Measurements from ENCODE around the gene DSC2. TPM values are rescaled to one million over a fixed set of nuclear protein-coding genes. Genes with fewer than 3 reads are reported as not detected.

Gene DSC2
- total and polyA plus RNA-seq, 2 donors from 2014 or later, result 4.1 to 19.8 TPM

- H3K4me3 ChIP-seq (ENCODE audit: low read length in 3 of 3), result no peak overlapping the region
- H3K27me3 ChIP-seq (ENCODE audit: control insufficient read depth, insufficient read depth, low read length), result no peaks in the 10 kb centered on the region
- H3K4me1 ChIP-seq (ENCODE audit: control insufficient read depth in 2 of 3, insufficient read depth in 2 of 3, low read depth in 1 of 3, low read length in 3 of 3), result no peaks in the 10 kb centered on the region
- no peak overlapping the region for H3K9ac ChIP-seq (ENCODE audit: low read length in 3 of 3)
- intact Hi-C loops (cut with DNase I), result no loop called here
- H3K27ac ChIP-seq (ENCODE audit: low read depth in 2 of 2, low read length in 2 of 2), result no peak overlapping the region
- no peaks in the 10 kb centered on the region for H3K9me3 ChIP-seq (ENCODE audit: control insufficient read depth in 2 of 3, insufficient read depth in 1 of 3, low read length in 3 of 3)
- no peak for TF ChIP-seq CTCF (IDR thresholded peaks at IDR 0.05; ENCODE audit: borderline replicate concordance, extremely low read depth, insufficient read depth)
- no peaks in the 10 kb centered on the region for H3K36me3 ChIP-seq (ENCODE audit: control insufficient read depth in 2 of 3, insufficient read depth in 3 of 3, low read length in 3 of 3)
- FAIRE-seq (no peak), DNase-seq (no peak)
These were observed 44.6 kb upstream of the DSC2 start for GRCh38 chr18:31146809-31147208.

- FAIRE-seq (no peak), DNase-seq (no peak)
- H3K27ac ChIP-seq (ENCODE audit: low read depth in 2 of 2, low read length in 2 of 2), result no peak overlapping the region
- no peak overlapping the region for H3K9ac ChIP-seq (ENCODE audit: low read length in 3 of 3)
- TF ChIP-seq CTCF (IDR thresholded peaks at IDR 0.05; ENCODE audit: borderline replicate concordance, extremely low read depth, insufficient read depth), result no peak
- intact Hi-C loops (cut with DNase I), result no loop called here
- no peaks in the 10 kb centered on the region for H3K36me3 ChIP-seq (ENCODE audit: control insufficient read depth in 2 of 3, insufficient read depth in 3 of 3, low read length in 3 of 3)
- H3K4me1 ChIP-seq (ENCODE audit: control insufficient read depth in 2 of 3, insufficient read depth in 2 of 3, low read depth in 1 of 3, low read length in 3 of 3), result no peaks in the 10 kb centered on the region
- H3K27me3 ChIP-seq (ENCODE audit: control insufficient read depth, insufficient read depth, low read length), result no peaks in the 10 kb centered on the region
- H3K4me3 ChIP-seq (ENCODE audit: low read length in 3 of 3), result no peak overlapping the region
- no peaks in the 10 kb centered on the region for H3K9me3 ChIP-seq (ENCODE audit: control insufficient read depth in 2 of 3, insufficient read depth in 1 of 3, low read length in 3 of 3)
These were observed 40.8 kb upstream of the DSC2 start for GRCh38 chr18:31143025-31143424.

GRCh38 chr18:31138709-31139108 lies 36.5 kb upstream of the DSC2 start:
- Histone ChIP-seq H3K4me3 (ENCODE audit: low read length in 3 of 3) (no peak overlapping the region), H3K4me1 (ENCODE audit: control insufficient read depth in 2 of 3, insufficient read depth in 2 of 3, low read depth in 1 of 3, low read length in 3 of 3) (no peaks in the 10 kb centered on the region), H3K27me3 (ENCODE audit: control insufficient read depth, insufficient read depth, low read length) (no peaks in the 10 kb centered on the region), H3K36me3 (ENCODE audit: control insufficient read depth in 2 of 3, insufficient read depth in 3 of 3, low read length in 3 of 3) (no peaks in the 10 kb centered on the region), H3K27ac (ENCODE audit: low read depth in 2 of 2, low read length in 2 of 2) (no peak overlapping the region), H3K9ac (ENCODE audit: low read length in 3 of 3) (no peak overlapping the region), H3K9me3 (ENCODE audit: control insufficient read depth in 2 of 3, insufficient read depth in 1 of 3, low read length in 3 of 3) (no peaks in the 10 kb centered on the region)
- TF ChIP-seq CTCF (IDR thresholded peaks at IDR 0.05; ENCODE audit: borderline replicate concordance, extremely low read depth, insufficient read depth), result no peak
- DNase-seq (no peak), FAIRE-seq (peak; percentile 87)
- intact Hi-C loops (cut with DNase I), result no loop called here

GRCh38 chr18:31134988-31135529 lies 32.8 kb upstream of the DSC2 start:
- intact Hi-C loops (cut with DNase I), result no loop called here
- Histone ChIP-seq H3K27ac (ENCODE audit: low read depth in 2 of 2, low read length in 2 of 2) (no peak overlapping the region), H3K36me3 (ENCODE audit: control insufficient read depth in 2 of 3, insufficient read depth in 3 of 3, low read length in 3 of 3) (no peaks in the 10 kb centered on the region), H3K9me3 (ENCODE audit: control insufficient read depth in 2 of 3, insufficient read depth in 1 of 3, low read length in 3 of 3) (no peaks in the 10 kb centered on the region), H3K4me3 (ENCODE audit: low read length in 3 of 3) (no peak overlapping the region), H3K4me1 (ENCODE audit: control insufficient read depth in 2 of 3, insufficient read depth in 2 of 3, low read depth in 1 of 3, low read length in 3 of 3) (no peaks in the 10 kb centered on the region), H3K9ac (ENCODE audit: low read length in 3 of 3) (no peak overlapping the region), H3K27me3 (ENCODE audit: control insufficient read depth, insufficient read depth, low read length) (no peaks in the 10 kb centered on the region)
- DNase-seq (no peak), FAIRE-seq (no peak)
- no peak for TF ChIP-seq CTCF (IDR thresholded peaks at IDR 0.05; ENCODE audit: borderline replicate concordance, extremely low read depth, insufficient read depth)
